ENCODE data around the gene UCP3. TPM values are rescaled to one million over a fixed set of nuclear protein-coding genes. Genes with fewer than 3 reads are reported as not detected.

Gene UCP3
- total RNA-seq, 1 donor = 1.7 TPM

DNA sequence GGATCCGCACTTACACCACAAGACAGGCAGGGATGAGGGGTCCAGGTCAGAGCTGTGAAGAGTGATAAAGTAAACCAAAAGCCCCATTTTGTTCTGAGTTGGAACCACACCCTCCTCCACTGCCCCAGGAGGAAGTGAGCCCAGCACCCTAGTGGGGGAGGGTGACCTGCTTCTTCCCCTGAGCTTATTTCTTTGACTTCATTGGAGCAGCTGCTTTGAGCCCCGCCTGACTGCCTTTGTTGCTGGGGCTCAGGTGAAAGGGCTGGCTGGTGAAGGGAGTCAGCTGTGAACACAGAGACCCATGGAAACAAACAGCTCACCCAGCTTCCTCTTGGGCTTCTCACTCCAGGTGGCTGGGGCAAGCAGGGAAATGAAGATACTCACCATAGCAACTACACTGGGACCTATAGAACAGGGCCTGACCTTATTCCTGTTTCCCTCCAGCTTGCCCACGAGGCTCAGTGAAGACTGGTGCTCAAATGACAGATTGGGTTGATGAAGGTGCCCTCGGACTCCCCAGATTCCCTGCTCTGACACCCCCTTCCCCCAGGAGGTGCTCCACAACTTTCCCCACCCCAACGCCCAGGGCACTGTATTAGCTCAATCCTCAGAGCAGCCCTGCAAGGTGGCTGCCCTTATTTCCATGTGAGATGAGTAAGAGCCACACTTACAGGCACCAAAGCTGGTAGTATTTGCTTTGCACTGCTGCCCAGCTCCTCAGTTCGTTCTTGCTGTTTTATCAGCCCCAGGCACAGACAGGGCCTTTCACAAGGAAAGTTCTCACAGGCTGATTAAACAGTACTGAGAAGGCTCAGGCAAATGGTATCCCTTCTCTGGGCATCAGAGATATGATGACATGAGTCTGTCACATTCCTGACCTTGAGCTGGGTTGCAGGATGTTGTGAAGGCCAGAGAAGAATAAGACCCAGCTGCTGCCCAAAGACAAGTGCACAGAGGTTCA, 28.6 kb downstream of the UCP3 start:
- H3K4me3 ChIP-seq (ENCODE audit: low read length) = peak overlapping the region; percentile 78
- peaks cover 82% of the 10 kb centered on the region for H3K4me1 ChIP-seq (ENCODE audit: insufficient read depth, low read length)
- no peaks in the 10 kb centered on the region for H3K27me3 ChIP-seq (ENCODE audit: insufficient read depth, low read length)
- H3K9me3 ChIP-seq (ENCODE audit: low read depth, low read length) = no peaks in the 10 kb centered on the region

DNA sequence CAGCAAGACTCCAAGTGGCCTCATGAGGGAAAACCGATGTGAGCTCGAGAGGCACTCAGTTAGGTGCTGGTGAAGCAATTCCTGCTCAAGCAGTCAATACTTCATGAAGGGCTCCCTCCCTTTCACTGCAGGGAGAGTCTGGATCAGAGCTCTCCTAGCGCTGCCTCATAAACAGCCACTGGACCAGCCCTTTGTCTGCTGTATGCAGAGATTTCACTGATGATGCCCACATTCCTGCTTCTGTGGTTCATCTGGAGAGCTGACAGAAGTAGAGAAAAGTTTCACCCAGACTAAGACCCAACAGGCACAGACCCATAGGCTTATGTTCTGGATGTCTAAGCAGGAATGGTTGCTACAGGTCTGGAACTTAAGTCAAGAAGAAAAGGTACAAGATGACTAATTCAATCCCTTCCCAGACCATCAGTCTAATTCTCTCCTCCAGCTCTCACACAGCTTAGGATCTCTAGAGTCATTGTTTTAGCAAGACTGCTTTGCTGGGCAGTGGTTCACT, 30.3 kb downstream of the UCP3 start:
- Histone ChIP-seq H3K27me3 (ENCODE audit: insufficient read depth, low read length) (no peaks in the 10 kb centered on the region), H3K4me1 (ENCODE audit: insufficient read depth, low read length) (peaks cover 86% of the 10 kb centered on the region), H3K4me3 (ENCODE audit: low read length) (no peak overlapping the region), H3K9me3 (ENCODE audit: low read depth, low read length) (no peaks in the 10 kb centered on the region)

- Histone ChIP-seq H3K27me3 (ENCODE audit: insufficient read depth, low read length) (no peaks in the 10 kb centered on the region), H3K4me3 (ENCODE audit: low read length) (no peak overlapping the region), H3K9me3 (ENCODE audit: low read depth, low read length) (no peaks in the 10 kb centered on the region), H3K4me1 (ENCODE audit: insufficient read depth, low read length) (peaks cover 89% of the 10 kb centered on the region)
These were observed 30.9 kb downstream of the UCP3 start for GRCh38 chr11:73977856-73978519.

- no peak overlapping the region for H3K4me3 ChIP-seq (ENCODE audit: low read length)
- peaks cover 98% of the 10 kb centered on the region for H3K4me1 ChIP-seq (ENCODE audit: insufficient read depth, low read length)
- no peaks in the 10 kb centered on the region for H3K9me3 ChIP-seq (ENCODE audit: low read depth, low read length)
- no peaks in the 10 kb centered on the region for H3K27me3 ChIP-seq (ENCODE audit: insufficient read depth, low read length)
These were observed 32.3 kb downstream of the UCP3 start for GRCh38 chr11:73976451-73977151.

GRCh38 chr11:73975479-73975757, 33.5 kb downstream of the UCP3 start:
- H3K4me3 ChIP-seq (ENCODE audit: low read length) = no peak overlapping the region
- H3K27me3 ChIP-seq (ENCODE audit: insufficient read depth, low read length) = no peaks in the 10 kb centered on the region
- H3K9me3 ChIP-seq (ENCODE audit: low read depth, low read length) = no peaks in the 10 kb centered on the region
- peaks cover 97% of the 10 kb centered on the region for H3K4me1 ChIP-seq (ENCODE audit: insufficient read depth, low read length)

GRCh38 chr11:73974604-73975478, 34.0 kb downstream of the UCP3 start:
- peaks cover 97% of the 10 kb centered on the region for H3K4me1 ChIP-seq (ENCODE audit: insufficient read depth, low read length)
- H3K27me3 ChIP-seq (ENCODE audit: insufficient read depth, low read length) = no peaks in the 10 kb centered on the region
- H3K9me3 ChIP-seq (ENCODE audit: low read depth, low read length) = no peaks in the 10 kb centered on the region
- H3K4me3 ChIP-seq (ENCODE audit: low read length) = no peak overlapping the region

- no peaks in the 10 kb centered on the region for H3K27me3 ChIP-seq (ENCODE audit: insufficient read depth, low read length)
- peaks cover 97% of the 10 kb centered on the region for H3K4me1 ChIP-seq (ENCODE audit: insufficient read depth, low read length)
- H3K9me3 ChIP-seq (ENCODE audit: low read depth, low read length) = no peaks in the 10 kb centered on the region
- no peak overlapping the region for H3K4me3 ChIP-seq (ENCODE audit: low read length)
These were observed 36.0 kb downstream of the UCP3 start for GRCh38 chr11:73972620-73973449.

GRCh38 chr11:73972187-73972586, 36.7 kb downstream of the UCP3 start:
- no peaks in the 10 kb centered on the region for H3K9me3 ChIP-seq (ENCODE audit: low read depth, low read length)
- H3K4me3 ChIP-seq (ENCODE audit: low read length) = no peak overlapping the region
- peaks cover 95% of the 10 kb centered on the region for H3K4me1 ChIP-seq (ENCODE audit: insufficient read depth, low read length)
- H3K27me3 ChIP-seq (ENCODE audit: insufficient read depth, low read length) = no peaks in the 10 kb centered on the region

DNA sequence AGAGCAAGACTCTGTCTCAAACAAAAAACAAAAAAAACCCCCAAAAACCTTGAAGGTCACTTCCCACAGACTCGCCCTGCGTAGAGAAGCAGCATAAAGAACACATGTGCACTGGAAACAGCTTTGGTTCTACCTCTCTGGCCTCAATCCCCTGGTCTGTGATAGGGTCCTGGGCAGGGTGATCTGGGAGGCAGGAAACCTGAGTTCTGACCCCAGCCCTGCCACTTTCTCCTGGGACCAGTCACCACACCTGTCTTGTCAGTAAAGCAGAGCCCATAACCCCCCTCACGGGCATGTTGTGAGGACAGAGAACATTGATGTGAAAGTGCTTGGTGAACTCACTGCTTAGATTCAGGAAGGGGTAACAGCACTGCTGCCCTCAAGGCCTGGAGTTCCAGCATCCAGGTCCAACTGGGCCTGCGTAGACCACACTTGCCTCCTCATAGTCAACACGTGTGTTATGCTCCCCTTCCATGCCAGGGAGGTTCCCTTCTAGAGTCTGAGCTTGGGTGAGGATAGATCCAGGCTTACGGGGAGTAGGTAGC, 37.6 kb downstream of the UCP3 start:
- Histone ChIP-seq H3K4me1 (ENCODE audit: insufficient read depth, low read length) (peaks cover 85% of the 10 kb centered on the region), H3K4me3 (ENCODE audit: low read length) (no peak overlapping the region), H3K27me3 (ENCODE audit: insufficient read depth, low read length) (no peaks in the 10 kb centered on the region), H3K9me3 (ENCODE audit: low read depth, low read length) (no peaks in the 10 kb centered on the region)

- no peak overlapping the region for H3K4me3 ChIP-seq (ENCODE audit: low read length)
- peaks cover 75% of the 10 kb centered on the region for H3K4me1 ChIP-seq (ENCODE audit: insufficient read depth, low read length)
- H3K27me3 ChIP-seq (ENCODE audit: insufficient read depth, low read length) = no peaks in the 10 kb centered on the region
These were observed 38.7 kb downstream of the UCP3 start for GRCh38 chr11:73969991-73970800.

GRCh38 chr11:73969091-73969490, 39.8 kb downstream of the UCP3 start:
- Histone ChIP-seq H3K4me1 (ENCODE audit: insufficient read depth, low read length) (peaks cover 75% of the 10 kb centered on the region), H3K4me3 (ENCODE audit: low read length) (no peak overlapping the region), H3K9me3 (ENCODE audit: low read depth, low read length) (no peaks in the 10 kb centered on the region), H3K27me3 (ENCODE audit: insufficient read depth, low read length) (no peaks in the 10 kb centered on the region)

More at GRCh38 chr11:73969991-73970800, 38.7 kb downstream of the UCP3 start:
- no peaks in the 10 kb centered on the region for H3K9me3 ChIP-seq (ENCODE audit: low read depth, low read length)

DNA sequence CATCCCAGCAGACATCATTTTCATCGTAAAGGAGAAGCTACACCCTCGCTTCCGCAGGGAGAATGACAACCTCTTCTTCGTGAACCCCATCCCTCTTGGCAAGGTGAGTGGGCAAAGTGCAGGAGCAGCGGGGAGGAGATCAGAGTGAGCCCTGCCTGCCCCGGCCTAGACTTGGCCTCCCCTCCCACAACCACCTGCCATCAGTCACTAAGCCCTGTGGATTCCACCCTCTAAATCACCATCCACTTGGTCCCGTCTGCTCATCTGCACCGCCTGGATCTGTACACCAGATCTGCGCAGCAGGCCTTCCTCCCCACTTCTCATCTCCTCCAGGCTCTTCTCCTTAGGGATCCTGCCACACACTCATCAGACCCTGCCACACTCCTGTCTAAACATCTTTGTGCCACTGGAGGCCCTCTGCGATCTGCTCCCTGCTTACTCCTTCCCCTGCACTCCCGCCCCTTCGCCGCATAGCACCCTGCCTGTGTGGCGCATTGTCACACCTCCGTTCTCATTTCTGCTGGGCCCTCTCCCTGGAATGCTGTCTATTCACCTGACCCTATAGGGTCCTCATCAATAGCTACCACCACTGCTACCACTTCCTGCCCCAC, 40.4 kb downstream of the UCP3 start:
- Histone ChIP-seq H3K4me3 (ENCODE audit: low read length) (no peak overlapping the region), H3K27me3 (ENCODE audit: insufficient read depth, low read length) (no peaks in the 10 kb centered on the region), H3K9me3 (ENCODE audit: low read depth, low read length) (no peaks in the 10 kb centered on the region), H3K4me1 (ENCODE audit: insufficient read depth, low read length) (peaks cover 69% of the 10 kb centered on the region)

- Histone ChIP-seq H3K4me3 (ENCODE audit: low read length) (no peak overlapping the region), H3K9me3 (ENCODE audit: low read depth, low read length) (no peaks in the 10 kb centered on the region), H3K4me1 (ENCODE audit: insufficient read depth, low read length) (peaks cover 45% of the 10 kb centered on the region), H3K27me3 (ENCODE audit: insufficient read depth, low read length) (no peaks in the 10 kb centered on the region)
These were observed 43.1 kb downstream of the UCP3 start for GRCh38 chr11:73965764-73966121.
